ENCODE measurements around the gene FOXI1. TPM values are rescaled to one million over a fixed set of nuclear protein-coding genes. Genes with fewer than 3 reads are reported as not detected.

The FOXI1 gene
- total RNA-seq, 1 experiment from 2014 or later = not detected

DNA sequence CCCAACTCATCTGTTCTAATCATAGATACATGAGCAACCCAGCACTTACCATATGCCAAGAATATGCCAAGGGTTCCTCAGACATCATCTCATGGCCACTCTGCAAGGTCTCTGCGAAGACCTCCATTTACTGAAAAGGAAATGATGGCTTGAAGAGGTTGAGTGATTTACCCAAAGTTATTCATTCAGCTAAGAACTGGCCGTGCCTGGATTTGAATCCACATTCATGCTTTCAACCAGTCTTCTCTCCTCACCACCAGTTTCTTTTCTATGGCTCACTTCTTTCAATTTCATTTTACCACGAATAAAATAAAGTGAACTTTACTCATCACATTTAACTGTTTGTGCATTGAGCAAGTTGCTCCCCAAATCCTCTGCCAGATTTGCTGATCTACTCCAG, 27.2 kb upstream of the FOXI1 start:
- ChIA-PET CTCF (no interaction called here), RAD21 (ENCODE audit: low non-redundant PET in 1 of 2, low total read pairs in 2 of 2, uncharacterized antibody in 2 of 2, unreplicated experiment in 2 of 2) (no interaction called here), POLR2A (no interaction called here)
- no peaks in the 10 kb centered on the region for H4K20me1 ChIP-seq (ENCODE audit: insufficient read depth)
- H3K36me3 ChIP-seq (ENCODE audit: control insufficient read depth in 1 of 2, insufficient read depth in 2 of 2, low read length in 2 of 2) = no peaks in the 10 kb centered on the region
- TF ChIP-seq EGR1 (IDR thresholded peaks at IDR 0.05; ENCODE audit: low read depth) (no peak), POLR2A (IDR thresholded peaks at IDR 0.05; ENCODE audit: borderline replicate concordance, extremely low read depth, insufficient read depth, insufficient read length) (no peak), ZBTB33 (IDR thresholded peaks at IDR 0.05; ENCODE audit: extremely low read depth, insufficient replicate concordance, low read length) (no peak), ZFX (IDR thresholded peaks at IDR 0.05) (no peak), ELF1 (IDR thresholded peaks at IDR 0.05; ENCODE audit: borderline replicate concordance, low read depth) (no peak), ATF3 (IDR thresholded peaks at IDR 0.05) (no peak), ZNF274 (IDR thresholded peaks at IDR 0.05; ENCODE audit: low read depth, low read length) (no peak), SIN3A (IDR thresholded peaks at IDR 0.05; ENCODE audit: low read depth) (no peak), FOSL1 (IDR thresholded peaks at IDR 0.05; ENCODE audit: low read depth) (no peak), MAX (IDR thresholded peaks at IDR 0.05) (no peak), CTCF (IDR thresholded peaks at IDR 0.05 in 2 of 3, conservative IDR thresholded peaks at IDR 0.05 in 1 of 3; ENCODE audit: borderline replicate concordance in 1 of 3, insufficient read depth in 1 of 3, low read depth in 2 of 3, low read length in 2 of 3) (no peak), SP1 (IDR thresholded peaks at IDR 0.05; ENCODE audit: low read depth) (no peak), POLR2AphosphoS5 (IDR thresholded peaks at IDR 0.05; ENCODE audit: low read depth, low read length) (no peak), CEBPB (IDR thresholded peaks at IDR 0.05; ENCODE audit: low read depth) (no peak), SRF (IDR thresholded peaks at IDR 0.05; ENCODE audit: low read depth) (no peak), CBX3 (IDR thresholded peaks at IDR 0.05; ENCODE audit: low read depth) (no peak)
- no peak overlapping the region for H2AFZ ChIP-seq (ENCODE audit: low read depth, low read length, poor library complexity, severe bottlenecking)
- H3K4me1 ChIP-seq (ENCODE audit: control insufficient read depth in 1 of 2, insufficient read depth in 2 of 2, low read length in 2 of 2) = no peaks in the 10 kb centered on the region
- H3K9ac ChIP-seq (ENCODE audit: low read length) = no peak overlapping the region
- intact Hi-C loops (cut with micrococcal nuclease) = no loop called here
- H3K27ac ChIP-seq (ENCODE audit: low read depth, low read length) = no peak overlapping the region
- no peaks in the 10 kb centered on the region for H3K9me3 ChIP-seq (ENCODE audit: control insufficient read depth in 1 of 2, insufficient read depth in 1 of 2, low read depth in 1 of 2, low read length in 2 of 2)
- DNase-seq (ENCODE audit: low read depth, low spot score) (no peak), ATAC-seq (no peak)
- H3K79me2 ChIP-seq (ENCODE audit: insufficient read depth, low read length) = no peaks in the 10 kb centered on the region
- H3K4me2 ChIP-seq (ENCODE audit: low read length) = no peak overlapping the region
- H3K4me3 ChIP-seq (replicated peaks in 1 of 2; ENCODE audit: low read depth in 1 of 2, low read length in 2 of 2) = no peak overlapping the region
- H3K27me3 ChIP-seq (ENCODE audit: insufficient read depth, low read length) = peaks cover 30% of the 10 kb centered on the region
- no peaks in the 10 kb centered on the region for H3K9me2 ChIP-seq (ENCODE audit: insufficient read depth)
- no TSS peak for BruUV-seq (replicated peaks)

Data from HCT116 (cell line).